ENCODE data around the gene PGAM2. TPM values are rescaled to one million over a fixed set of nuclear protein-coding genes. Genes with fewer than 3 reads are reported as not detected.

The PGAM2 gene
- total and polyA plus RNA-seq, 2 of the 4 experiments (the other 2 are of a cell fraction): not detected

GRCh38 chr7:44079331-44080021, 14.1 kb upstream of the PGAM2 start:
- Histone ChIP-seq H2AFZ (replicated peaks; ENCODE audit: low read length, poor library complexity) (no peak overlapping the region), H3K56ac (ENCODE audit: extremely low read depth, insufficient read depth, low read length) (no peak overlapping the region), H2BK120ac (ENCODE audit: low read depth, low read length) (no peak overlapping the region), H3K36me3 (ENCODE audit: control insufficient read depth, insufficient read depth, low read length) (peaks cover 45% of the 10 kb centered on the region), H3K4me2 (ENCODE audit: low read depth, low read length) (no peak overlapping the region), H3K9me3 (ENCODE audit: control insufficient read depth, insufficient read depth, low read length) (no peaks in the 10 kb centered on the region), H3K18ac (ENCODE audit: low read depth, low read length) (no peak overlapping the region), H3K9me1 (ENCODE audit: insufficient read depth, low read length) (peaks cover 18% of the 10 kb centered on the region), H3K27ac (ENCODE audit: insufficient read depth, low read length) (no peak overlapping the region), H2AK5ac (ENCODE audit: low read depth, low read length) (no peak overlapping the region), H3K4me3 (ENCODE audit: insufficient read depth, low read depth, low read length) (no peak overlapping the region), H2AK9ac (replicated peaks; ENCODE audit: low read depth, low read length, poor library complexity) (no peak overlapping the region), H2BK20ac (ENCODE audit: low read depth, low read length) (no peak overlapping the region), H2BK15ac (ENCODE audit: low read depth, low read length) (no peak overlapping the region), H2BK5ac (ENCODE audit: low read depth, low read length, poor library complexity, severe bottlenecking) (no peak overlapping the region), H4K20me1 (ENCODE audit: insufficient read depth, low read length) (no peaks in the 10 kb centered on the region; the same call in 1 of the 2 replicates), H3K23ac (ENCODE audit: low read depth, low read length) (no peak overlapping the region), H3K4me1 (ENCODE audit: control insufficient read depth, insufficient read depth, low read length) (peaks cover 11% of the 10 kb centered on the region), H4K91ac (ENCODE audit: insufficient read depth, low read depth, low read length) (no peak overlapping the region), H4K8ac (ENCODE audit: low read depth in 2 of 2, low read length in 2 of 2) (no peak overlapping the region), H3K79me1 (ENCODE audit: low read depth in 1 of 2, low read length in 2 of 2) (peaks cover 7 to 38% of the 10 kb centered on the region in 2 experiments; a peak in 3 of 4 replicates), H3K14ac (replicated peaks; ENCODE audit: low read depth, low read length) (no peak overlapping the region), H3K27me3 (ENCODE audit: control insufficient read depth, insufficient read depth, low read length) (no peaks in the 10 kb centered on the region), H3K4ac (ENCODE audit: low read depth, low read length) (no peak overlapping the region), H3K9ac (ENCODE audit: low read depth, low read length) (no peak overlapping the region), H4K5ac (ENCODE audit: low read depth, low read length) (no peak overlapping the region)
- WGBS, 2 experiments (ENCODE audit: extremely low coverage in 2 of 2, insufficient read length in 1 of 2): 100% methylated on average over 2 of the region's 11 CpGs; no CpG with 5 or more reads in 1 of the 2 experiments
- ATAC-seq (ENCODE audit: low read depth) (no peak), DNase-seq (no peak)
- BruUV-seq (replicated peaks): no TSS peak
- intact Hi-C loops (cut with micrococcal nuclease) (no loop called here), dilution Hi-C loops (cut with HindIII; ENCODE audit: low sequenced_read_pairs, unreplicated experiment) (no loop called here), in situ Hi-C loops (cut with MboI; ENCODE audit: low sequenced_read_pairs) (no loop called here)
- POLR2A ChIA-PET (ENCODE audit: unreplicated experiment): no interaction called here
- CTCF ChIA-PET: no interaction called here
- TF ChIP-seq BHLHE40 (IDR thresholded peaks at IDR 0.05; ENCODE audit: low read depth, low read length) (no peak), MAZ (IDR thresholded peaks at IDR 0.05; ENCODE audit: borderline replicate concordance, low read depth, low read length) (no peak), POLR2A (IDR thresholded peaks at IDR 0.05; ENCODE audit: low read depth, low read length) (no peak), RCOR1 (IDR thresholded peaks at IDR 0.05; ENCODE audit: insufficient replicate concordance, low read length) (no peak), RAD21 (IDR thresholded peaks at IDR 0.05; ENCODE audit: low read length) (no peak), CHD1 (IDR thresholded peaks at IDR 0.05; ENCODE audit: low read depth, low read length) (no peak), MXI1 (IDR thresholded peaks at IDR 0.05; ENCODE audit: borderline replicate concordance, low read depth, low read length) (no peak), USF2 (IDR thresholded peaks at IDR 0.05; ENCODE audit: low read depth, low read length) (no peak), RFX5 (IDR thresholded peaks at IDR 0.05; ENCODE audit: low read depth, low read length) (no peak), FOS (IDR thresholded peaks at IDR 0.05; ENCODE audit: low read depth, low read length) (no peak), CEBPB (IDR thresholded peaks at IDR 0.05; ENCODE audit: low read depth, low read length) (no peak), ELK1 (IDR thresholded peaks at IDR 0.05; ENCODE audit: borderline replicate concordance, low read depth, low read length) (no peak), SMC3 (IDR thresholded peaks at IDR 0.05; ENCODE audit: low read depth, low read length) (no peak), NFE2L2 (IDR thresholded peaks at IDR 0.05; ENCODE audit: low read depth, low read length) (no peak), MAFK (IDR thresholded peaks at IDR 0.05; ENCODE audit: low read depth, low read length) (no peak), CTCF (conservative IDR thresholded peaks at IDR 0.05; ENCODE audit: low read depth, low read length) (no peak)
